ENCODE results near the gene CERCAM. TPM values are rescaled to one million over a fixed set of nuclear protein-coding genes. Genes with fewer than 3 reads are reported as not detected.

CERCAM gene
- total and polyA plus RNA-seq, 2 of the 13 experiments (the other 11 are each of a cell fraction or from before 2014, with no cell fraction given) = 9.0 to 17.1 TPM

GRCh38 chr9:128420060-128420650, 502 bp upstream of the CERCAM start (continued):
- TF ChIP-seq ARID4A (CRISPR knock-in tag; IDR thresholded peaks at IDR 0.05; ENCODE audit: borderline replicate concordance) = no peak; the same call in 1 of the 2 replicates
- TF ChIP-seq ZNF670 (CRISPR knock-in tag; IDR thresholded peaks at IDR 0.05; ENCODE audit: borderline replicate concordance) = no peak
- no peak for TF ChIP-seq ZNF468 (CRISPR knock-in tag; IDR thresholded peaks at IDR 0.05)
- TF ChIP-seq MXD4 (CRISPR knock-in tag; IDR thresholded peaks at IDR 0.05) = no peak
- peak; percentile 28 for TF ChIP-seq STAG1 (CRISPR knock-in tag; IDR thresholded peaks at IDR 0.05)
- no peak for TF ChIP-seq CENPBD1 (CRISPR knock-in tag; IDR thresholded peaks at IDR 0.05; ENCODE audit: borderline replicate concordance, low read depth)
- TF ChIP-seq FOXK1 (CRISPR knock-in tag; IDR thresholded peaks at IDR 0.05; ENCODE audit: borderline replicate concordance, low read depth) = no peak
- TF ChIP-seq ZNF10 (CRISPR knock-in tag; IDR thresholded peaks at IDR 0.05; ENCODE audit: borderline replicate concordance, low read depth) = no peak
- TF ChIP-seq PLSCR1 (CRISPR knock-in tag; IDR thresholded peaks at IDR 0.05; ENCODE audit: borderline replicate concordance) = no peak
- TF ChIP-seq HOXA5 (CRISPR knock-in tag; IDR thresholded peaks at IDR 0.05) = peak; percentile 17; the same call in 1 of the 2 replicates
- TF ChIP-seq TAF1 (CRISPR knock-in tag; IDR thresholded peaks at IDR 0.05) = no peak
- TF ChIP-seq HOXA9 (CRISPR knock-in tag; IDR thresholded peaks at IDR 0.05; ENCODE audit: borderline replicate concordance) = no peak
- peak; percentile 56; the same call in 1 of the 2 replicates for TF ChIP-seq SPEN (CRISPR knock-in tag; IDR thresholded peaks at IDR 0.05; ENCODE audit: low read depth)
- peak; percentile 34; the same call in 1 of the 2 replicates for TF ChIP-seq ZNF788 (CRISPR knock-in tag; IDR thresholded peaks at IDR 0.05; ENCODE audit: borderline replicate concordance)
- no peak for TF ChIP-seq POLR2AphosphoS5 (IDR thresholded peaks at IDR 0.05; ENCODE audit: low read depth, low read length)
- no peak for TF ChIP-seq MED8 (CRISPR knock-in tag; IDR thresholded peaks at IDR 0.05; ENCODE audit: insufficient replicate concordance)
- no peak for TF ChIP-seq ZNF672 (CRISPR knock-in tag; IDR thresholded peaks at IDR 0.05)
- TF ChIP-seq ZNF224 (CRISPR knock-in tag; IDR thresholded peaks at IDR 0.05) = no peak; the same call in 1 of the 2 replicates
- no peak for TF ChIP-seq ZBTB39 (CRISPR knock-in tag; IDR thresholded peaks at IDR 0.05)
- TF ChIP-seq KDM6A (CRISPR knock-in tag; IDR thresholded peaks at IDR 0.05; ENCODE audit: low read depth) = no peak
- TF ChIP-seq ONECUT2 (CRISPR knock-in tag; IDR thresholded peaks at IDR 0.05) = no peak
- TF ChIP-seq ZNF530 (CRISPR knock-in tag; IDR thresholded peaks at IDR 0.05; ENCODE audit: low read depth) = no peak
- no peak for TF ChIP-seq TAF15 (IDR thresholded peaks at IDR 0.05; ENCODE audit: low read depth, low read length, poor library complexity, severe bottlenecking)
- no peak; the same call in 1 of the 2 replicates for TF ChIP-seq PPARG (CRISPR knock-in tag; conservative IDR thresholded peaks at IDR 0.05)

All from HepG2 (cell line).